Measurements from ENCODE around the gene POLR2E. TPM values are rescaled to one million over a fixed set of nuclear protein-coding genes. Genes with fewer than 3 reads are reported as not detected.

The POLR2E gene
- total RNA-seq, 2 experiments from 2014 or later: 142 to 163 TPM

GRCh38 chr19:1042689-1043511 is 52.3 kb downstream of the POLR2E start:
- ATAC-seq (ENCODE audit: low read depth) (no peak), DNase-seq (no peak)
- H3K27ac Mint-ChIP-seq: no peak overlapping the region
- no peak overlapping the region for H3K4me3 Mint-ChIP-seq
- H3K9me3 Mint-ChIP-seq: peaks cover 1% of the 10 kb centered on the region
- no peaks in the 10 kb centered on the region for H3K27me3 Mint-ChIP-seq
- H3K4me1 Mint-ChIP-seq: peaks cover 22% of the 10 kb centered on the region
- POLR2A ChIA-PET: interaction anchor here (0.7 to 7.7 kb wide), 5 partner anchors 12 to 226 kb away, joined by 3 to 80 read pairs (median 3); partner anchors contain the start of genes ARHGAP45 and CIRBP
- peaks cover 15% of the 10 kb centered on the region for H3K36me3 Mint-ChIP-seq

GRCh38 chr19:1041835-1042685 is 53.1 kb downstream of the POLR2E start:
- DNase-seq (no peak), ATAC-seq (ENCODE audit: low read depth) (no peak)
- peaks cover 1% of the 10 kb centered on the region for H3K9me3 Mint-ChIP-seq
- H3K36me3 Mint-ChIP-seq: peaks cover 20% of the 10 kb centered on the region
- no peaks in the 10 kb centered on the region for H3K27me3 Mint-ChIP-seq
- POLR2A ChIA-PET: interaction anchor here (0.5 to 7.7 kb wide), 8 partner anchors 12 to 121 kb away, joined by 3 to 82 read pairs (median 14); partner anchors contain the start of genes ARHGAP45 and CNN2
- no peak overlapping the region for H3K27ac Mint-ChIP-seq
- peak overlapping the region; percentile 99 for H3K4me3 Mint-ChIP-seq
- H3K4me1 Mint-ChIP-seq: peaks cover 27% of the 10 kb centered on the region

- no peak for DNase-seq
- no peak overlapping the region for H3K27ac Mint-ChIP-seq
- POLR2A ChIA-PET: interaction anchor here (0.5 to 7.7 kb wide), 9 partner anchors 13 to 228 kb away, joined by 3 to 82 read pairs (median 7); partner anchors contain the start of genes ARHGAP45, CIRBP, CNN2 and RNU6-2
These were observed 53.8 kb downstream of the POLR2E start for GRCh38 chr19:1041272-1041834.

GRCh38 chr19:1040476-1041271 is 54.5 kb downstream of the POLR2E start:
- ATAC-seq (ENCODE audit: low read depth) (peak; percentile 62), DNase-seq (peak; percentile 87)
- Mint-ChIP-seq H3K36me3 (peaks cover 27% of the 10 kb centered on the region), H3K27me3 (no peaks in the 10 kb centered on the region), H3K9me3 (peaks cover 1% of the 10 kb centered on the region), H3K4me3 (peak overlapping the region; percentile 99), H3K4me1 (peaks cover 33% of the 10 kb centered on the region), H3K27ac (peak overlapping the region; percentile 92)
- POLR2A ChIA-PET: interaction anchor here (0.9 to 7.7 kb wide), 14 partner anchors 8 to 229 kb away, joined by 3 to 82 read pairs (median 10); partner anchors contain the start of genes ARHGAP45, CIRBP, CNN2 and RNU6-2

More at GRCh38 chr19:1041272-1041834, 53.8 kb downstream of the POLR2E start:
- peaks cover 29% of the 10 kb centered on the region for H3K4me1 Mint-ChIP-seq
- no peak for ATAC-seq (ENCODE audit: low read depth)
- H3K27me3 Mint-ChIP-seq: no peaks in the 10 kb centered on the region
- H3K4me3 Mint-ChIP-seq: peak overlapping the region; percentile 99
- H3K36me3 Mint-ChIP-seq: peaks cover 23% of the 10 kb centered on the region
- H3K9me3 Mint-ChIP-seq: peaks cover 1% of the 10 kb centered on the region

- H3K9me3 Mint-ChIP-seq: no peaks in the 10 kb centered on the region
- peak; percentile 88 for ATAC-seq (ENCODE audit: low read depth)
- H3K27me3 Mint-ChIP-seq: no peaks in the 10 kb centered on the region
- H3K36me3 Mint-ChIP-seq: peaks cover 25% of the 10 kb centered on the region
- POLR2A ChIA-PET: interaction anchor here (0.6 to 7.7 kb wide), 15 partner anchors 8 to 230 kb away, joined by 3 to 82 read pairs (median 7); partner anchors contain the start of genes ARHGAP45, CIRBP, CNN2 and GPX4
- peaks cover 37% of the 10 kb centered on the region for H3K4me1 Mint-ChIP-seq
- peak within 1 kb of the TSS; percentile 99 for H3K4me3 Mint-ChIP-seq
- peak; percentile 100 for DNase-seq
- peak within 1 kb of the TSS; percentile 92 for H3K27ac Mint-ChIP-seq
These were observed 55.3 kb downstream of the POLR2E start, which contains the start of gene ABCA7 for GRCh38 chr19:1039646-1040475. TSS of gene ABCA7 (plus strand) at chr19:1040107. CDS start at chr19:1041362, 1,255 bp downstream.

GRCh38 chr19:1038978-1039645 is 56.1 kb downstream of the POLR2E start:
- Mint-ChIP-seq H3K27me3 (no peaks in the 10 kb centered on the region), H3K4me3 (peak overlapping the region; percentile 99), H3K27ac (peak overlapping the region; percentile 88), H3K9me3 (no peaks in the 10 kb centered on the region), H3K36me3 (peaks cover 21% of the 10 kb centered on the region), H3K4me1 (peaks cover 37% of the 10 kb centered on the region)
- ATAC-seq (ENCODE audit: low read depth) (no peak), DNase-seq (no peak)
- POLR2A ChIA-PET: interaction anchor here (0.6 to 7.7 kb wide), 18 partner anchors 9 to 230 kb away, joined by 3 to 82 read pairs (median 6); partner anchors contain the start of genes ARHGAP45, CIRBP, CNN2 and GPX4

- peaks cover 43% of the 10 kb centered on the region for H3K4me1 Mint-ChIP-seq
- ATAC-seq (ENCODE audit: low read depth): no peak
- peak overlapping the region; percentile 99 for H3K4me3 Mint-ChIP-seq
- DNase-seq: peak; percentile 61
- H3K27ac Mint-ChIP-seq: peak overlapping the region; percentile 88
- POLR2A ChIA-PET: interaction anchor here (0.6 to 7.7 kb wide), 8 partner anchors 10 to 166 kb away, joined by 3 to 82 read pairs (median 10); partner anchors contain the start of genes ARHGAP45, CNN2 and RNU6-2
- H3K27me3 Mint-ChIP-seq: no peaks in the 10 kb centered on the region
- H3K36me3 Mint-ChIP-seq: peaks cover 28% of the 10 kb centered on the region
- no peaks in the 10 kb centered on the region for H3K9me3 Mint-ChIP-seq
These were observed 57.5 kb downstream of the POLR2E start for GRCh38 chr19:1037621-1038064.

Other genes with a start within 250 kb of the POLR2E start
- not detected for gene ELANE, start 243.1 kb downstream of the POLR2E start, total RNA-seq
- gene CFD, start 235.7 kb downstream of the POLR2E start, total RNA-seq: 1 to 10 TPM; 4.4 to 5.5 TPM
- gene MED16, start 202.2 kb downstream of the POLR2E start, total RNA-seq: 10 to 100 TPM; 53.6 to 72.7 TPM
- gene RNU6-9, start 201.9 kb downstream of the POLR2E start, total RNA-seq: not detected
- gene R3HDM4, start 182.2 kb downstream of the POLR2E start, total RNA-seq: 100 to 1,000 TPM; 108 to 113 TPM
- 1 to 10 TPM; 2.9 to 3.1 TPM for gene KISS1R, start 178.0 kb downstream of the POLR2E start, total RNA-seq
- gene ARID3A, start 169.3 kb downstream of the POLR2E start, total RNA-seq: 10 to 100 TPM; 28.7 to 33.2 TPM
- gene WDR18, start 111.0 kb downstream of the POLR2E start, total RNA-seq: 10 to 100 TPM; 45.1 to 54.3 TPM
- gene GRIN3B, start 95.0 kb downstream of the POLR2E start, total RNA-seq: not detected
- gene TMEM259, start 74.3 kb downstream of the POLR2E start, total RNA-seq: 100 to 1,000 TPM; 231 to 235 TPM
- gene RNU6-2, start 73.9 kb downstream of the POLR2E start, total RNA-seq: not detected
- gene CNN2, start 68.8 kb downstream of the POLR2E start, total RNA-seq: 100 to 1,000 TPM; 340 to 353 TPM
- 100 to 1,000 TPM; 145 to 146 TPM for gene ABCA7, start 55.3 kb downstream of the POLR2E start, total RNA-seq
- 100 to 1,000 TPM; 576 to 581 TPM for gene ARHGAP45, start 28.2 kb downstream of the POLR2E start, total RNA-seq
- 100 to 1,000 TPM; 194 to 206 TPM for gene GPX4, start 8.6 kb upstream of the POLR2E start, total RNA-seq
- 10 to 100 TPM; 77.7 to 90.6 TPM for gene SBNO2, start 78.9 kb upstream of the POLR2E start, total RNA-seq
- 10 to 100 TPM; 87.1 to 87.2 TPM for gene STK11, start 110.4 kb upstream of the POLR2E start, total RNA-seq
- gene CBARP, start 142.6 kb upstream of the POLR2E start, total RNA-seq: under 1 TPM; 0.14 to 0.17 TPM
- 100 to 1,000 TPM; 157 to 161 TPM for gene ATP5F1D, start 146.4 kb upstream of the POLR2E start, total RNA-seq
- 10 to 100 TPM; 75.2 to 80.7 TPM for gene MIDN, start 153.2 kb upstream of the POLR2E start, total RNA-seq
- 100 to 1,000 TPM; 327 to 342 TPM for gene CIRBP, start 174.0 kb upstream of the POLR2E start, total RNA-seq
- 10 to 100 TPM; 44.5 to 48.3 TPM for gene FAM174C, start 180.2 kb upstream of the POLR2E start, total RNA-seq
- gene EFNA2, start 190.5 kb upstream of the POLR2E start, total RNA-seq: not detected

Data from activated naive CD8-positive, alpha-beta T cell treated with anti-CD3 and anti-CD28 coated beads, Interleukin-2, amount 10 ng/mL, durations not matched to agents 7 days and 5 days (primary cell).